Mucosa of gallbladder (tissue), 1 donor: ENCODE results near the gene WSCD2. TPM values are rescaled to one million over a fixed set of nuclear protein-coding genes. Genes with fewer than 3 reads are reported as not detected.

Source experiments
- DNase-seq: peaks from one replicate; pipeline ENCODE4 v3.0.0-alpha.2; 2020; ENCODE audit warnings: low spot score
- total RNA-seq: library from RNA; stranded (reverse); gene quantifications from one replicate; pipeline ENCODE4 v1.2.1, GENCODE V29; 2021
- donor health status: DM: no; HTN: no; CAD: no.

Gene WSCD2
- total RNA-seq, 1 donor from 2014 or later, result 0.26 TPM

- no peak for DNase-seq
Measured at GRCh38 chr12:108267450-108267849, 138.4 kb downstream of the WSCD2 start.

GRCh38 chr12:108268397-108268796 lies 139.3 kb downstream of the WSCD2 start:
- DNase-seq, result no peak

GRCh38 chr12:108269224-108269623 lies 140.1 kb downstream of the WSCD2 start:
- DNase-seq, result no peak

- DNase-seq, result no peak
Measured at GRCh38 chr12:108270035-108270848, 141.2 kb downstream of the WSCD2 start.

- no peak for DNase-seq
Measured at GRCh38 chr12:108270849-108271143, 141.7 kb downstream of the WSCD2 start.

- no peak for DNase-seq
Measured at GRCh38 chr12:108271951-108272872, 143.1 kb downstream of the WSCD2 start.

- no peak for DNase-seq
Measured at GRCh38 chr12:108273217-108273616, 144.1 kb downstream of the WSCD2 start.

GRCh38 chr12:108277613-108278012 lies 148.5 kb downstream of the WSCD2 start:
- no peak for DNase-seq

- DNase-seq, result no peak
Measured at GRCh38 chr12:108282160-108282559, 153.1 kb downstream of the WSCD2 start.

GRCh38 chr12:108282676-108283075 lies 153.6 kb downstream of the WSCD2 start:
- DNase-seq, result no peak

GRCh38 chr12:108284163-108284562 lies 155.1 kb downstream of the WSCD2 start:
- no peak for DNase-seq

- no peak for DNase-seq
Measured at GRCh38 chr12:108285016-108285415, 155.9 kb downstream of the WSCD2 start.

GRCh38 chr12:108287227-108287626 lies 158.1 kb downstream of the WSCD2 start:
- no peak for DNase-seq

GRCh38 chr12:108289350-108290161 lies 160.5 kb downstream of the WSCD2 start:
- DNase-seq, result peak; percentile 26

- no peak for DNase-seq
Measured at GRCh38 chr12:108295641-108296040, 166.6 kb downstream of the WSCD2 start.

GRCh38 chr12:108296945-108297344 lies 167.9 kb downstream of the WSCD2 start:
- DNase-seq, result no peak

GRCh38 chr12:108297424-108297823 lies 168.3 kb downstream of the WSCD2 start:
- no peak for DNase-seq

GRCh38 chr12:108297895-108298760 lies 169.0 kb downstream of the WSCD2 start:
- DNase-seq, result no peak

- no peak for DNase-seq
Measured at GRCh38 chr12:108298761-108299275, 169.7 kb downstream of the WSCD2 start.

- DNase-seq, result no peak
Measured at GRCh38 chr12:108299516-108299915, 170.4 kb downstream of the WSCD2 start.
